Tibial artery (tissue), 4 donors: ENCODE data around the gene RAB40C.
"Not testable (repeated sequence)": the region's sequence is repeated elsewhere in the genome, so short reads cannot be mapped to it uniquely, and the experiment has no call there.

Source experiments
- DNase-seq, 2 donors: peaks; one replicate each; pipeline ENCODE4 v3.0.0-alpha.2; 2019
- H3K27ac ChIP-seq, 2 donors: fragments of 200-600 bp; sonication (generic) in 1 of 2; 1 replicate in 1 of 2; 2 replicates in 1 of 2; pipeline ENCODE4 v1.5.1; 2018 to 2019; ENCODE audit warnings: mild to moderate bottlenecking in 1 of 2
- H3K27me3 ChIP-seq, 2 donors: fragments of 200-600 bp; sonication (generic) in 1 of 2; one replicate each; pipeline versions ENCODE4 v1.5.1 to v1.6.0; 2016 to 2019
- H3K36me3 ChIP-seq, 3 donors: fragments of 200-600 bp; sonication (generic) in 2 of 3; one replicate each; pipeline ENCODE4 v1.5.1; 2016 to 2019; ENCODE audit warnings: mild to moderate bottlenecking in 2 of 3
- H3K4me1 ChIP-seq, 4 donors: fragments of 200-600 bp; sonication (generic) in 2 of 4; 1 replicate in 3 of 4; 2 replicates in 1 of 4; pipeline ENCODE4 v1.5.1; 2016 to 2019
- H3K4me3 ChIP-seq, 2 donors: fragments of 200-600 bp; sonication (generic) in 1 of 2; 1 replicate in 1 of 2; 2 replicates in 1 of 2; pipeline ENCODE4 v1.5.1; 2018 to 2019; ENCODE audit warnings: mild to moderate bottlenecking in 2 of 2
- H3K9me3 ChIP-seq, 3 donors: fragments of 200-600 bp; sonication (generic) in 1 of 3; one replicate each; pipeline ENCODE4 v1.5.1; 2016 to 2019
- intact Hi-C: fragments of 100-400 bp; cut with DNase I; formaldehyde crosslinking; loops from one replicate; pipeline ENCODE4 v1.15.0; 2023; ENCODE audit warnings: low total_unique reads
- TF ChIP-seq, protein P1 (sequence below), 2 experiments: fragments of 200-600 bp in 1 of 2; fragments of 450-650 bp in 1 of 2; IDR thresholded peaks; one replicate each; pipeline ENCODE4 v1.5.1; 2017 to 2019; ENCODE audit warnings: antibody characterized with exemption in 2 of 2, mild to moderate bottlenecking in 1 of 2, moderate library complexity in 1 of 2

Gene RAB40C

DNA sequence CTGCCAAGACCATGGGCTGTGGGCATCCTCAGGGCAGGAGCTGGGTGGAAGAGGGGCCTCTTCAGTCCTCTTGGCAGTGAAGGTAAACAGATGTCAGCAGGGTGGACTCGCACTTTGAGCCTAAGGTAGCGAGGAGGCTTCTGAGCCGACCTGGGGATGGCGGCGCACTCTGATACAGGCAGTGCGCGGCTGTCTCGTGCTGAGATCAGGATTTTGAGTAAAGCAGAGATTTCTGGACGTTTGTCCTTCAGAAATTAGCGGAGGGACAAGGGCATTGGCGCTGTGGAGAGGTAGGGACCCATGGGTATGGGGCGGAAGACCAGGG lies 6.8 kb downstream of the RAB40C start:
- Histone ChIP-seq H3K4me1 (peaks cover 0 to 34% (median 15%) of the 10 kb centered on the region in 4 donors), H3K9me3 (no peaks in the 10 kb centered on the region), H3K27me3 (no peaks in the 10 kb centered on the region), H3K27ac (no peak overlapping the region), H3K4me3 (no peak overlapping the region), H3K36me3 (peaks cover 0 to 52% (median 9%) of the 10 kb centered on the region in 3 donors)
- no peak for DNase-seq
- intact Hi-C loops = no loop called here
- TF ChIP-seq, protein P1, sequence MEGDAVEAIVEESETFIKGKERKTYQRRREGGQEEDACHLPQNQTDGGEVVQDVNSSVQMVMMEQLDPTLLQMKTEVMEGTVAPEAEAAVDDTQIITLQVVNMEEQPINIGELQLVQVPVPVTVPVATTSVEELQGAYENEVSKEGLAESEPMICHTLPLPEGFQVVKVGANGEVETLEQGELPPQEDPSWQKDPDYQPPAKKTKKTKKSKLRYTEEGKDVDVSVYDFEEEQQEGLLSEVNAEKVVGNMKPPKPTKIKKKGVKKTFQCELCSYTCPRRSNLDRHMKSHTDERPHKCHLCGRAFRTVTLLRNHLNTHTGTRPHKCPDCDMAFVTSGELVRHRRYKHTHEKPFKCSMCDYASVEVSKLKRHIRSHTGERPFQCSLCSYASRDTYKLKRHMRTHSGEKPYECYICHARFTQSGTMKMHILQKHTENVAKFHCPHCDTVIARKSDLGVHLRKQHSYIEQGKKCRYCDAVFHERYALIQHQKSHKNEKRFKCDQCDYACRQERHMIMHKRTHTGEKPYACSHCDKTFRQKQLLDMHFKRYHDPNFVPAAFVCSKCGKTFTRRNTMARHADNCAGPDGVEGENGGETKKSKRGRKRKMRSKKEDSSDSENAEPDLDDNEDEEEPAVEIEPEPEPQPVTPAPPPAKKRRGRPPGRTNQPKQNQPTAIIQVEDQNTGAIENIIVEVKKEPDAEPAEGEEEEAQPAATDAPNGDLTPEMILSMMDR (IDR thresholded peaks at IDR 0.05) = no peak

DNA sequence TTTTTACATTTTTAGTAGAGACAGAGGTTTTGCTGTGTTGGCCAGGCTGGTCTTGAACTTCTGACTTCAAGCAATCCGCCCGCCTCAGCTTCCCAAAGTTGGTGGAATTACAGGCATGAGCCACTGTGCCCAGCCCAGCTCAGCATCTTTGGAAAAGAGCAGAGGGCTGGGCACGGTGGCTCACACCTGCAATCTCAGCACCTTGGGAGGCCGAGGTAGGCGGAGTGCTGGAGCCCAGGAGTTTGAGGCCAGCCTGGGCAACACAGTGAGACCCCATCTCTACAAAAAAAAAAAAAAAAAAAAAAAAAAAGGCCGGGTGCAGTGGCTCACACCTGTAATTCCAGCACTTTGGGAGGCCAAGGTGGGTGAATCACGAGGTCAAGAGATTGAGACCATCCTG lies 7.8 kb downstream of the RAB40C start:
- Histone ChIP-seq H3K4me1 (peaks cover 0 to 25% (median 6%) of the 10 kb centered on the region in 4 donors), H3K36me3 (peaks cover 0 to 52% (median 9%) of the 10 kb centered on the region in 3 donors)
- H3K9me3 ChIP-seq, H3K27me3 ChIP-seq, H3K4me3 ChIP-seq, DNase-seq, intact Hi-C loops, H3K27ac ChIP-seq: not testable (repeated sequence)

GRCh38 chr16:598823-599739 lies 9.2 kb downstream of the RAB40C start:
- H3K4me3 ChIP-seq = no peak overlapping the region
- H3K27ac ChIP-seq = no peak overlapping the region
- TF ChIP-seq, protein P1 (IDR thresholded peaks at IDR 0.05) = no peak
- H3K27me3 ChIP-seq = no peaks in the 10 kb centered on the region
- peaks cover 0 to 12% (median 0%) of the 10 kb centered on the region in 4 donors for H3K4me1 ChIP-seq
- intact Hi-C loops = no loop called here
- peaks cover 0 to 39% (median 9%) of the 10 kb centered on the region in 3 donors for H3K36me3 ChIP-seq
- no peak for DNase-seq
- no peaks in the 10 kb centered on the region for H3K9me3 ChIP-seq

DNA sequence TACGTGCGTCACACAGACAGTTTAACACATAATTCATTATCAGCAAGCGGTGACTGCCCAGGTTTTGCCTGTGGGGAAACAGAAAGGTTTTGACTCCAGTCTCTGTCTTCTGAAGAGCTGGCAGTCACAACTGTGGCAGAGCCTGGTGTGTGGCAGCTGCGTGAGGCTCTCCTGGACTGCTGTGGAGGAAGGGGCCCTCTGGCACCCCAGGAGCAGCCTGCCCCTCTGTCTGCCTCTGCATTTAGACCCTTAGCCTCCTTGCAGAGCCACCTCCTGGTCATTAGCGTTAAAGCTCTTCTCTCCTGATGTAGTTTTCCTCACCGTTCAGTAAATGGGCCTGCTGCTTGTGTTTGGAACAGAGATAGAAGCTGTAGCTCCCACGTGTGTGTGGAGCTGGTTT lies 10.9 kb downstream of the RAB40C start:
- no peak overlapping the region for H3K27ac ChIP-seq
- intact Hi-C loops = no loop called here
- no peaks in the 10 kb centered on the region for H3K27me3 ChIP-seq
- H3K9me3 ChIP-seq = no peaks in the 10 kb centered on the region
- H3K36me3 ChIP-seq = peaks cover 0 to 37% (median 9%) of the 10 kb centered on the region in 3 donors
- no peak for DNase-seq
- TF ChIP-seq, protein P1 (IDR thresholded peaks at IDR 0.05) = no peak
- H3K4me1 ChIP-seq = peaks cover 0 to 5% (median 0%) of the 10 kb centered on the region in 4 donors
- no peak overlapping the region for H3K4me3 ChIP-seq

DNA sequence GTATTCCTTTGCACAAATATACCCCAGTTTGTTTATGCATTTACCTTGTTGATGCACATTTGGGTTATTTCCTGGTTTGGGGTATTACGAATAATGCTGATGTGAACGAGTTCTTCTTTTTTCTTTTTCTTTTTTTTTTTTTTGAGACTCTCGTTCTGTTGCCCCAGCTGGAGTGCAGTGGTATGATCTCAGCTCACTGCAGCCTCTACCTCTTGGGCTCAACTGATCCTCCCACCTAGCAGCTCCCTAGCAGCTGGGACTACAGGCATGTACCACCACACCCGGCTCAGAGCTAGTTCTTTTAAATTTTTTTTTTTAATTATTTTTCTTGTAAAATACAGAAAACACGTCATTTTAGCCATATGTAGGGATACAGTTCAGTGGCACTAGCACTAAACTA lies 14.1 kb downstream of the RAB40C start:
- TF ChIP-seq, protein P1 (IDR thresholded peaks at IDR 0.05) = no peak
- Histone ChIP-seq H3K4me3 (no peak overlapping the region), H3K27me3 (no peaks in the 10 kb centered on the region), H3K9me3 (no peaks in the 10 kb centered on the region), H3K4me1 (no peaks in the 10 kb centered on the region), H3K36me3 (peaks cover 0 to 19% (median 4%) of the 10 kb centered on the region in 3 donors), H3K27ac (no peak overlapping the region)
- intact Hi-C loops = no loop called here
- DNase-seq = no peak

DNA sequence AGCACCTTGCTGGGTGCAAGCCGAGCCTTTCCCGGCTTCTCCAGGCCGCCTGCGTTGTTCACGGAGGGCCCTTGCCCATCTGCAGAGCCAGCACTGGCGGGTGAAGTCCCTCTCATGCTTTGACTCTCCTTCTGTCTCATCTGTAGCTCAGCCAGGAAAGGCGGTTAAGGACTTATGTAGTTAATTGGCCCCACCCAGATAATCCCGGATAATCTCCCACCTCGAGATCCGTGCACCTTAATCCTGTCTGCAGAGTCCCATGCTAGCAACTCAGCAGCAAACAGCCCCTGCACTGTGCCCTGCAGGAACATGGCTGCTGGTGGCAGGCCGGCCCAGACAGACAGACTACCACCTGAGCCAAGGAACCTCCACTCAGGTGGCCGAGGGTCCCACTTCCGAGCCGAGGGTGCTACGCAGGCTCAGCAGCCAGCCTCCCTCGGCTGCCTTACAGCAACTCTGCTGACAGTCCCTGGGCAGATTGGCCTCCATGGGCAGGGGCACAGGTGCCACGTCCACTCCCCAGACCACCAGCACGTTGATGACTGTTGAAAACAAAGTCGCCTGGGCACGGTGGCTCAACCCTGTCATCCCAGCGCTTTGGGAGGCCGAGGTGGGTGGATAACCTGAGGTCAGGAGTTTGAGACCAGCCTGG lies 16.9 kb downstream of the RAB40C start:
- no peak overlapping the region for H3K27ac ChIP-seq
- intact Hi-C loops = no loop called here
- H3K4me1 ChIP-seq = peaks cover 0 to 4% (median 0%) of the 10 kb centered on the region in 4 donors
- H3K9me3 ChIP-seq = no peaks in the 10 kb centered on the region
- DNase-seq = no peak
- TF ChIP-seq, protein P1 (IDR thresholded peaks at IDR 0.05) = no peak
- H3K4me3 ChIP-seq = no peak overlapping the region
- no peaks in the 10 kb centered on the region for H3K36me3 ChIP-seq
- H3K27me3 ChIP-seq = no peaks in the 10 kb centered on the region
